IMR-90 (cell line): Measurements from ENCODE around the gene CD300LB. TPM values are rescaled to one million over a fixed set of nuclear protein-coding genes. Genes with fewer than 3 reads are reported as not detected.

ENCODE experiments used
- ATAC-seq: fragments of 200-7000 bp; cut with Tn5 transposase; 2 replicates; pipeline ENCODE4 v1.9.1; 2020; ENCODE audit warnings: low read depth, mild to moderate bottlenecking, moderate library complexity
- BruUV-seq: library from RNA; stranded (reverse); fragments of 400-500 nt; replicated peaks from 2 replicates; lab custom pipeline; 2021; lab: Mats Ljungman, UMichigan
- CTCF ChIA-PET: fragments of 300-600 bp; formaldehyde crosslinking; extraction: SDS; loops from one replicate; lab custom pipeline; 2021; ENCODE audit warnings: antibody characterized with exemption; lab: Yijun Ruan, JAX
- POLR2A ChIA-PET: fragments of 300-600 bp; sonication (Branson Sonifier 250); formaldehyde crosslinking; loops from one replicate; lab custom pipeline; 2022; ENCODE audit warnings: antibody characterized with exemption; ENCODE audit not compliant: unreplicated experiment; lab: Charles Lee
- DNase-seq: peaks from one replicate; pipeline ENCODE4 v3.0.0; 2013
- H2AFZ ChIP-seq: replicated peaks from 2 replicates; pipeline ENCODE3; 2013; ENCODE audit warnings: low read length, mild to moderate bottlenecking; ENCODE audit not compliant: poor library complexity
- H2AK5ac ChIP-seq: 2 replicates; pipeline ENCODE4 v1.6.1; 2013; ENCODE audit warnings: low read depth, low read length, inconsistent platforms
- H2AK9ac ChIP-seq: replicated peaks from 2 replicates; pipeline ENCODE3; 2013; ENCODE audit warnings: mild to moderate bottlenecking, low read depth, low read length, moderate library complexity; ENCODE audit not compliant: poor library complexity
- H2BK120ac ChIP-seq: 2 replicates; pipeline ENCODE4 v1.6.1; 2013; ENCODE audit warnings: low read depth, low read length, inconsistent platforms
- H2BK15ac ChIP-seq: 3 replicates; pipeline ENCODE4 v1.6.1; 2013; ENCODE audit warnings: low read depth, low read length, inconsistent platforms
- H2BK20ac ChIP-seq: 2 replicates; pipeline ENCODE4 v1.6.1; 2013; ENCODE audit warnings: low read depth, mild to moderate bottlenecking, inconsistent platforms, low read length, moderate library complexity
- H2BK5ac ChIP-seq: 2 replicates; pipeline ENCODE4 v1.6.1; 2013; ENCODE audit warnings: mild to moderate bottlenecking, low read depth, low read length, inconsistent platforms; ENCODE audit not compliant: poor library complexity, severe bottlenecking
- H3K14ac ChIP-seq: replicated peaks from 2 replicates; pipeline ENCODE4 v1.6.1; 2013; ENCODE audit warnings: low read depth, low read length, inconsistent platforms
- H3K18ac ChIP-seq: 2 replicates; pipeline ENCODE4 v1.6.1; 2013; ENCODE audit warnings: low read depth, low read length, control low read depth
- H3K23ac ChIP-seq: 2 replicates; pipeline ENCODE4 v1.6.1; 2013; ENCODE audit warnings: low read depth, low read length, inconsistent platforms
- H3K27ac ChIP-seq: 2 replicates; pipeline ENCODE4 v1.5.1; 2013; ENCODE audit warnings: mild to moderate bottlenecking, control low read depth, low read length; ENCODE audit not compliant: insufficient read depth
- H3K27me3 ChIP-seq: 2 replicates; pipeline ENCODE4 v1.6.1; 2013; ENCODE audit warnings: low read length; ENCODE audit not compliant: control insufficient read depth, insufficient read depth
- H3K36me3 ChIP-seq: 2 replicates; pipeline ENCODE4 v1.6.1; 2013; ENCODE audit warnings: low read length, mixed read lengths; ENCODE audit not compliant: control insufficient read depth, insufficient read depth
- H3K4ac ChIP-seq: 2 replicates; pipeline ENCODE4 v1.6.1; 2013; ENCODE audit warnings: low read depth, low read length, inconsistent platforms
- H3K4me1 ChIP-seq: 2 replicates; pipeline ENCODE4 v1.6.1; 2013; ENCODE audit warnings: low read length, mixed read lengths; ENCODE audit not compliant: control insufficient read depth, insufficient read depth
- H3K4me2 ChIP-seq: 2 replicates; pipeline ENCODE4 v1.6.1; 2013; ENCODE audit warnings: low read depth, mild to moderate bottlenecking, control low read depth, low read length, moderate library complexity
- H3K4me3 ChIP-seq: 2 replicates; pipeline ENCODE4 v1.5.1; 2013; ENCODE audit warnings: low read depth, mild to moderate bottlenecking, control low read depth, low read length, moderate library complexity; ENCODE audit not compliant: insufficient read depth
- H3K56ac ChIP-seq: 2 replicates; pipeline ENCODE4 v1.6.1; 2013; ENCODE audit warnings: low read length, inconsistent platforms; ENCODE audit not compliant: insufficient read depth; ENCODE audit errors: extremely low read depth
- H3K79me1 ChIP-seq, 2 experiments: 2 replicates each; pipeline ENCODE4 v1.6.1; 2013; ENCODE audit warnings: low read length in 2 of 2, inconsistent platforms in 1 of 2, low read depth in 1 of 2
- H3K9ac ChIP-seq: 2 replicates; pipeline ENCODE4 v1.6.1; 2013; ENCODE audit warnings: low read depth, low read length, control low read depth
- H3K9me1 ChIP-seq: 2 replicates; pipeline ENCODE4 v1.6.1; 2013; ENCODE audit warnings: low read length, inconsistent platforms; ENCODE audit not compliant: insufficient read depth
- H3K9me3 ChIP-seq: 2 replicates; pipeline ENCODE4 v1.6.1; 2013; ENCODE audit warnings: low read length; ENCODE audit not compliant: control insufficient read depth, insufficient read depth
- H4K20me1 ChIP-seq: 2 replicates; pipeline ENCODE4 v1.6.1; 2013; ENCODE audit warnings: low read length, inconsistent platforms; ENCODE audit not compliant: insufficient read depth
- H4K5ac ChIP-seq: 2 replicates; pipeline ENCODE4 v1.6.1; 2013; ENCODE audit warnings: mild to moderate bottlenecking, low read depth, low read length, control low read depth
- H4K8ac ChIP-seq, 2 experiments: 2 replicates each; pipeline ENCODE4 v1.6.1; 2013; ENCODE audit warnings: low read depth in 2 of 2, low read length in 2 of 2, control low read depth in 1 of 2, inconsistent platforms in 1 of 2
- H4K91ac ChIP-seq: 2 replicates; pipeline ENCODE4 v1.6.1; 2013; ENCODE audit warnings: low read depth, low read length, inconsistent platforms; ENCODE audit not compliant: insufficient read depth
- CHD1 ChIP-seq: IDR thresholded peaks from 2 replicates; pipeline ENCODE4 v1.6.1; 2012; ENCODE audit warnings: low read depth, low read length, improper control_type of control experiment
- FOS ChIP-seq: fragments of 150-350 bp; IDR thresholded peaks from 2 replicates; pipeline ENCODE4 v1.6.1; 2016; ENCODE audit warnings: low read depth, low read length
- MAZ ChIP-seq: IDR thresholded peaks from 2 replicates; pipeline ENCODE4 v1.6.1; 2012; ENCODE audit warnings: low read depth, mild to moderate bottlenecking, low read length, improper control_type of control experiment, moderate library complexity, borderline replicate concordance
- NFE2L2 ChIP-seq: fragments of 150-350 bp; IDR thresholded peaks from 2 replicates; pipeline ENCODE4 v1.6.1; 2016; ENCODE audit warnings: low read depth, mild to moderate bottlenecking, low read length
- POLR2A ChIP-seq: IDR thresholded peaks from 2 replicates; pipeline ENCODE4 v1.6.1; 2012; ENCODE audit warnings: mild to moderate bottlenecking, low read depth, low read length
- WGBS, 2 experiments: methylation state at CpG; one replicate each; pipeline versions ENCODE4 v1.1.5 to v1.1.7; 2013; ENCODE audit warnings: missing lambda C conversion rate in 2 of 2; ENCODE audit not compliant: insufficient read length in 1 of 2; ENCODE audit errors: extremely low coverage in 2 of 2; 5-methylcytosine and 5-hydroxymethylcytosine counted together
- dilution Hi-C: fragments of 300-500 bp; cut with HindIII; formaldehyde crosslinking; loops from one replicate; pipeline ENCODE4 v1.14.3; 2018; ENCODE audit warnings: low sequenced_read_pairs; ENCODE audit not compliant: unreplicated experiment
- in situ Hi-C: fragments of 300-500 bp; cut with MboI; formaldehyde crosslinking; loops from 3 replicates; pipeline ENCODE4 v1.14.3; 2019; ENCODE audit warnings: low sequenced_read_pairs, inconsistent platforms, mixed read lengths
- intact Hi-C: fragments of 100-400 bp; cut with micrococcal nuclease; formaldehyde crosslinking; loops from 2 replicates; pipeline ENCODE4 v1.10.0; 2022
- polyA plus RNA-seq, 3 experiments: library from polyadenylated mRNA; depleted of rRNA; stranded (reverse); fragments of >200 nt; gene quantifications; 2 replicates each; pipeline ENCODE4 v1.2.3, GENCODE V29; 2012; ENCODE audit warnings: low replicate concordance in 1 of 3
- total RNA-seq: library from RNA; depleted of rRNA; stranded (reverse); fragments of >200 nt; gene quantifications from 2 replicates; pipeline ENCODE4 v1.2.3, GENCODE V29; 2012; rRNA removed
- TF ChIP-seq, protein P1 (sequence below): fragments of 150-350 bp; IDR thresholded peaks from 2 replicates; pipeline ENCODE4 v1.6.1; 2017; ENCODE audit warnings: mild to moderate bottlenecking, antibody characterized with exemption, low read length, low read depth

Gene CD300LB
- total and polyA plus RNA-seq, 2 of the 4 experiments (the other 2 are of a cell fraction), result not detected

DNA sequence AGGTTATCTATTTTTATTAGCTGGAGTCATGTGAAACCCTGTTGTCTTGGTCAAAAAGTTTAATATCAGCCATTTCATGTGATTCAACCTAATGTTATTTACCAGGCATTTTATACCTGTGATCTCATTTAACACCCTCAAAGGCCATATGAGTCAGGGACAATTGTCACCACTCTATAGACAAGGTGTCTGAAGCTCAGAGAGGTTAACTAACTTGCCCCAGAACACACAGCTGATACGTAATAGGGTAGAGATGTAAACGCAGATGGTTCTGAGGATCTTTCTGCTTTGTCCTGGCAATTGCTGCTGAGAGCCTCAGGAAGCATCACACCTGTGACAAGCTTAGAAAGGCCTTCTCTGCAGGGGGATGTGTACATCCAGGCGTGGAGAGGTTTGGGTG is 59.9 kb downstream of the CD300LB start:
- ChIA-PET CTCF (no interaction called here), POLR2A (no interaction called here)
- Histone ChIP-seq H2BK120ac (no peak overlapping the region), H3K9me1 (no peaks in the 10 kb centered on the region), H4K91ac (no peak overlapping the region), H3K4ac (no peak overlapping the region), H4K5ac (no peak overlapping the region), H3K27ac (no peak overlapping the region), H4K8ac (no peak overlapping the region), H2BK15ac (no peak overlapping the region), H3K9ac (no peak overlapping the region), H3K9me3 (peaks cover 7% of the 10 kb centered on the region; the same call in 1 of the 2 replicates), H3K23ac (no peak overlapping the region), H3K79me1 (no peaks in the 10 kb centered on the region), H3K4me2 (no peak overlapping the region), H3K14ac (no peak overlapping the region), H3K27me3 (no peaks in the 10 kb centered on the region), H2AK9ac (no peak overlapping the region), H2BK5ac (no peak overlapping the region), H3K18ac (no peak overlapping the region), H3K56ac (no peak overlapping the region), H2AK5ac (no peak overlapping the region), H2BK20ac (no peak overlapping the region), H4K20me1 (no peaks in the 10 kb centered on the region), H3K4me3 (no peak overlapping the region), H3K4me1 (no peaks in the 10 kb centered on the region), H2AFZ (no peak overlapping the region), H3K36me3 (no peaks in the 10 kb centered on the region)
- in situ Hi-C loops (no loop called here), intact Hi-C loops (no loop called here), dilution Hi-C loops (no loop called here)
- no peak for TF ChIP-seq POLR2A
- no peak for TF ChIP-seq MAZ
- TF ChIP-seq, protein P1, sequence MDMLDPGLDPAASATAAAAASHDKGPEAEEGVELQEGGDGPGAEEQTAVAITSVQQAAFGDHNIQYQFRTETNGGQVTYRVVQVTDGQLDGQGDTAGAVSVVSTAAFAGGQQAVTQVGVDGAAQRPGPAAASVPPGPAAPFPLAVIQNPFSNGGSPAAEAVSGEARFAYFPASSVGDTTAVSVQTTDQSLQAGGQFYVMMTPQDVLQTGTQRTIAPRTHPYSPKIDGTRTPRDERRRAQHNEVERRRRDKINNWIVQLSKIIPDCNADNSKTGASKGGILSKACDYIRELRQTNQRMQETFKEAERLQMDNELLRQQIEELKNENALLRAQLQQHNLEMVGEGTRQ, result no peak
- TF ChIP-seq CHD1, result no peak
- no peak for TF ChIP-seq FOS
- no peak for TF ChIP-seq NFE2L2
- no TSS peak for BruUV-seq
- ATAC-seq, result no peak
- 43% methylated on average over 1 of the region's 3 CpGs; no CpG with 5 or more reads in 1 of the 2 experiments for WGBS, 2 experiments
- no peak for DNase-seq

Other genes starting within 250 kb of the CD300LB start
- not detected in 2 replicates for gene KIF19, start 205.2 kb downstream of the CD300LB start, total RNA-seq
- gene KIF19, start 205.2 kb downstream of the CD300LB start, polyA plus RNA-seq (2012; rRNA removed), result not detected in 2 replicates
- not detected in 2 replicates for gene BTBD17, start 169.6 kb downstream of the CD300LB start, total RNA-seq
- not detected in 2 replicates for gene BTBD17, start 169.6 kb downstream of the CD300LB start, polyA plus RNA-seq (2012; rRNA removed)
- gene GPR142, start 164.0 kb downstream of the CD300LB start, total RNA-seq, result not detected in 2 replicates
- gene GPR142, start 164.0 kb downstream of the CD300LB start, polyA plus RNA-seq (2012; rRNA removed), result not detected in 2 replicates
- gene GPRC5C, start 99.4 kb downstream of the CD300LB start, total RNA-seq, result not detected in 2 replicates
- not detected in 2 replicates for gene GPRC5C, start 99.4 kb downstream of the CD300LB start, polyA plus RNA-seq (2012; rRNA removed)
- gene CD300A, start 64.8 kb downstream of the CD300LB start, total RNA-seq, result not detected in 2 replicates
- not detected in 2 replicates for gene CD300A, start 64.8 kb downstream of the CD300LB start, polyA plus RNA-seq (2012; rRNA removed)
- not detected in 2 replicates for gene CD300C, start 14.6 kb upstream of the CD300LB start, total RNA-seq
- not detected in 2 replicates for gene CD300C, start 14.6 kb upstream of the CD300LB start, polyA plus RNA-seq (2012; rRNA removed)
- not detected in 2 replicates for gene CD300H, start 36.0 kb upstream of the CD300LB start, total RNA-seq
- gene CD300H, start 36.0 kb upstream of the CD300LB start, polyA plus RNA-seq (2012; rRNA removed), result not detected in 2 replicates
- not detected in 2 replicates for gene CD300LD, start 60.8 kb upstream of the CD300LB start, total RNA-seq
- not detected in 2 replicates for gene CD300LD, start 60.8 kb upstream of the CD300LB start, polyA plus RNA-seq (2012; rRNA removed)
- not detected in 2 replicates for gene CD300E, start 92.3 kb upstream of the CD300LB start, total RNA-seq
- gene CD300E, start 92.3 kb upstream of the CD300LB start, polyA plus RNA-seq (2012; rRNA removed), result not detected in 2 replicates
- not detected in 2 replicates for gene CD300LF, start 181.4 kb upstream of the CD300LB start, total RNA-seq
- gene CD300LF, start 181.4 kb upstream of the CD300LB start, polyA plus RNA-seq (2012; rRNA removed), result not detected in 2 replicates
- gene RAB37, start 205.8 kb upstream of the CD300LB start, total RNA-seq, result not detected in 2 replicates
- 0.19 TPM in 1 of 2 replicates, not detected in the other for gene RAB37, start 205.8 kb upstream of the CD300LB start, polyA plus RNA-seq (2012; rRNA removed)
- gene NHERF1, start 217.2 kb upstream of the CD300LB start, total RNA-seq, result 3.3 and 3.8 TPM in 2 replicates
- gene NHERF1, start 217.2 kb upstream of the CD300LB start, polyA plus RNA-seq (2012; rRNA removed), result 11.8 and 14.5 TPM in 2 replicates
- 25.8 and 48.9 TPM in 2 replicates for gene NAT9, start 244.9 kb upstream of the CD300LB start, total RNA-seq
- 60.7 and 62.0 TPM in 2 replicates for gene NAT9, start 244.9 kb upstream of the CD300LB start, polyA plus RNA-seq (2012; rRNA removed)